KOPT-K1 (cell line): ENCODE measurements around the gene CAMSAP2.
"Not testable (repeated sequence)": the region's sequence is repeated elsewhere in the genome, so short reads cannot be mapped to it uniquely, and the experiment has no call there.

Source experiments
- H3K27ac ChIP-seq: fragments of 200-600 bp; sonication (generic); 2 replicates; pipeline ENCODE4 v1.5.1; 2016; ENCODE audit warnings: antibody characterized with exemption, mild to moderate bottlenecking, low read depth, low read length; ENCODE audit not compliant: poor library complexity, severe bottlenecking
- H3K36me3 ChIP-seq: fragments of 200-600 bp; sonication (generic); 2 replicates; pipeline ENCODE4 v1.5.1; 2017; ENCODE audit warnings: antibody characterized with exemption, mild to moderate bottlenecking, low read length, moderate library complexity; ENCODE audit not compliant: insufficient read depth
- H3K9me3 ChIP-seq: fragments of 200-600 bp; sonication (generic); 2 replicates; pipeline ENCODE4 v1.5.1; 2017; ENCODE audit warnings: antibody characterized with exemption, low read length, mild to moderate bottlenecking; ENCODE audit not compliant: insufficient read depth, poor library complexity, severe bottlenecking

The CAMSAP2 gene

DNA sequence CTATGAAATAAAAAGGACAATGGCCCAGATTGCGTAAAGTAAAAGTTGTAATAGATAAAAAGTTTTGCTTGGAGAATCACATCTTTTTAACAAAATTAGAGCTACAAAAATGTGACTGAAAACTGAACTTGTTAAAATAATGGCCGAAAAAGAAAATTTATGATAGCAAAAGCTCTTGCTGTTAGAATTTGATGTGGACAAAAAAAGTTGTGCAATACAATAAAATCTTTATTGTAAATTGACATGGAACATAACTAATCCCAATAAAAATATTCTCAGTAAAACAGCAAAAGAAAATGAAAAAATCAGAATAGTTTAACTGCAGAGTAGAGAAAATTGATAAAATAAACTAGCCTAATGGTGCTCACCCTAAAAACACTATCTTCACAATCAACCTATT is 11.4 kb upstream of the CAMSAP2 start:
- Histone ChIP-seq H3K27ac (no peak overlapping the region), H3K9me3 (no peaks in the 10 kb centered on the region), H3K36me3 (no peaks in the 10 kb centered on the region)

DNA sequence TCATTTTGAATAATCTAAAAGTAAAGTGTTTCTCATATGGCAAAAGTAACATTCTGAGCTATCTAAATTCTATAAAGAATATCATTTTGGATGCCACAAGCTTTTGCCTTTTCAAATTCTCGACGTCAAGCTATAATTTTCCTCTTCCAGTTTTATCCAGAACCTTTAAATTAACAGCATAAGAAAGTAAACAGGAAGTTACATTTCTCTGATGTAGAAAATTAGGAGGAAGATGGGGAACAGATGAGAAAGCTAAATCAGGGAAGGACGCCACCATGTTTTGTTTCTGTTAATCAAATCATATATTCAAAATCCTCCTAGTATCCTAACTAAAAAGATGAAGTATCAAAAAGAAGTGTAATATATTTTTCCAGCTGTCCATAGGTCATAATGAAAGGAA is 8.8 kb upstream of the CAMSAP2 start:
- no peak overlapping the region for H3K27ac ChIP-seq
- no peaks in the 10 kb centered on the region for H3K36me3 ChIP-seq
- H3K9me3 ChIP-seq: no peaks in the 10 kb centered on the region

DNA sequence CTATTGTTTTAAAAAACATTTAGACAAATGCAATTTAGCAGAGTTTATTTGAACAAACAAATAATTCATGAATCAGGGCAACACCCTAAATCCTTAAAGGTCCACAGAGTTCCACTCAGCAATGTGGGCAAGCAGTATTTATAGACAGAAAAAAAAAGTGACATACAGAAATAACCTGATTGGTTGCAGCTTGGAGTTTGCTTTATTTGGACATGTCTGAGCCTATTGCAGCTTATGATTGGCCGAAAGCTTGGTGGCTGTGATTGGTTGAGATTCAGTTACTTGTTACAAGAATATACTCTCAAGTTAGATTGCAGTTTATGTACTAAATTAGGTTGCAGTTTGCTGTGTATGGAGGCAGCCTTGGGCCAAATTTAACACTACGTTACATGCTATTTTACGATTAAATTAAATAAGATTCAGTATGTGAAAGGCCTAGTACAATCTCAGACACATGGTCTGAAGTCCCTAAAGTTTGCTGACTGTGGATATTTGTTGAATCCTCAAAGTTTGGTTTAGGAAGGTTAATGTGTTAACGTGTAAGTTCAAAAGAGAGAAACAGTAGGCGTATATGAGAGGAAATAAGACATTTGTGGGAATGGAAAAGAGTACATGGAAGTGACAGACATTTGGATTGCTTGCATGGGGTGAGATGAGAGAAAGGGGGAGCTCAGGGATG is 6.9 kb upstream of the CAMSAP2 start:
- no peaks in the 10 kb centered on the region for H3K36me3 ChIP-seq
- H3K9me3 ChIP-seq: no peaks in the 10 kb centered on the region
- H3K27ac ChIP-seq: no peak overlapping the region

DNA sequence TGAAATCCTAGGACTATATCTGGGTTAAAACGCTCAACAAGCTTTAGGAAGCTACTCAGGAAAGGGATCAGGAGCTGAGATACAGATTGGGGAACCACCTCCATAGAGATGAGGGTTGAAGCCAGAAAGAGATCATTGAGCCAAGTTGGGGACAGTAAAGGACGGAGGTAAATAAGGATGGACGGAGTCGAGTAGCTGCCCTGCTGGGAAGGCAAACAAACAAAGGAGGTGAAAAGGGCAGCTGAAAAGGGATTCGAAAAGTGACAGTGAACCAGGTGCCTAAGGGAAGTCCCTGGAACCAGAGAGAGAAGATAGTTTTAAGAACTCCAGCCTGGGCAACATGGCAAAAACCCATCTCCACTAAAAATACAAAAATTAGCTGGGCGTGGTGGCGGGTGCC is 6.3 kb upstream of the CAMSAP2 start:
- no peaks in the 10 kb centered on the region for H3K36me3 ChIP-seq
- H3K27ac ChIP-seq: no peak overlapping the region
- no peaks in the 10 kb centered on the region for H3K9me3 ChIP-seq

DNA sequence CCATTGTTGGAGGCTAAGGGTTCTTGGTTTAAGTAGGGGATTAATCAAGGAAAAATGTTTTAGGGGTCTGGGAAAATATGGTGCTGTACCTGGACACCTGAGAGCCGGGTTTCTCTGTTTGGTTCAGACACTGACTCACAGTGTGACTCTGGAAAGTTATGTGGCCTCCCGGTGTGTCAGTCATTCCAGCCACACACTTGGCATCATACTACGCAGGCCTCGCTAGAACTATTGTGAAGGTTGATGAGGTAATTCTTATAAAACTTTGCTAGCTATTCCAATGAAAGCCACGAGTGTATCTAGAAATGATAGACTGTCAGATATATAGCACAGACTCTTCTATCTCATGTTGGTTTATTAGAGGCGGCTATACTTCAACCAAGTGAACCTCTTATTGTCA is 4.8 kb upstream of the CAMSAP2 start:
- Histone ChIP-seq H3K36me3 (no peaks in the 10 kb centered on the region), H3K9me3 (no peaks in the 10 kb centered on the region), H3K27ac (no peak overlapping the region)

DNA sequence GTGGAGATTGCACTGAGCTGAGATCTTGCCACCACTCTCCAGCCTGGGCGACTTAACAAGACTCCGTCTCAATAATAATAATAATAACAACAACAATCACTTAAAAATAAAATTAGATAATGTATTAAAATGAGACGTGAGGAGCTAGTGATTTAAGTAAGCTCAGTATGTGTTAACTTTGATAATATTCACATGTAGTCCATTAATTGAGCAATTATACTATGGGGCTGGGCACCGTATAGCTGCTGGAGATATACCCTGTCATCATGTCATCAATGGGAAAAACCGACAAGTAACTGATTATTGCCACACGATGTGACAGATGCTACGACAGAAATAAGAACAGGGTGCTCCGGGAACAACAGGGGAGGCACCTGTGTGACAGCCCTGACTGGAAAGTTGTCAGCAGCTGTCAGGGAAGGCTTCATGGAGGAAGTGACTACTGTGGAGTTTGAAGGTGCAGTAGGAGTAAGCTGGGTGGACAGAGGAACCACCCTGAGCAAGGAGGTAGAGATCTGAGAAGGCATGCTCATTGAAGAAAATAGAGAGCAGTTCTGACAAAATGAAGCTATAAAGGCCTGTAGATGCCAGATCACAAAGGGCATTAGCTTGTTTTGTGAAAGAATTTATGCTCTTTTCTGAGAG is 924 bp upstream of the CAMSAP2 start:
- Histone ChIP-seq H3K36me3 (no peaks in the 10 kb centered on the region), H3K9me3 (no peaks in the 10 kb centered on the region), H3K27ac (no peak overlapping the region)

DNA sequence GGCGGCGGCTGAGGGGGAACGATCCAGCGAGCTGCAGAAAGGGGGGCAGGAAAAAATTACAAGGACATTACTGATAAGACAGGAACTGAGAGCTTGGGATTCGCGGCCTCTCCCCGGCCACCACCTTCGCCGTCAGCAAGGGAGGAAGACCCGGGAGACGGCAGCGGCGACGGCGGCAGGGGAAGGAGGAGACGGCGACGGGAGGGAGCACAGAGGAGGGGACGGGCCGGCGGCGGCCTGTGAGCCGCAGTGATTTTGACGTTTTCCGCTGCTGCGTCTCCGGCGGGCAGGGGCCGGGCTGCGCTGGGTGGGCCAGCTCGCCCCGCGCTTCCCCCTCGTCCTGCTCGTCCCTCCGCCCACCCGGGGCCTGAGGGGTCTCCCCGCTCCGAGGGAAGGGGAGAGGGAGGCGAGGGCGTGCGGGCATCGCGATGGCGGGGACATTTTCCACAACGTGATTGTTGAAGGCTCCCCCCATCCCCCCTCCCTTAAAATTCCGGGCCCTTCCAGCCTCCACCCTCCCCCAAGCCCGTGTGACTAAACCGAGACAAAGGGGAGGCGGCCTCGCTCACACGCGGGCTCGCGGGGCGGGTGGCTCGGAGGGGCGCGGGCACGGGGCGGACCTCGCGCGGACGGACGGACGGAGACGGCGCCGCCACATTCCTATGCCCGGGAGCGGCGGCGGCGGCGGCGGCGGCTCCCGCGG is 407 bp downstream of the CAMSAP2 start:
- H3K36me3 ChIP-seq: no peaks in the 10 kb centered on the region
- no peak overlapping the region for H3K27ac ChIP-seq
- no peaks in the 10 kb centered on the region for H3K9me3 ChIP-seq

DNA sequence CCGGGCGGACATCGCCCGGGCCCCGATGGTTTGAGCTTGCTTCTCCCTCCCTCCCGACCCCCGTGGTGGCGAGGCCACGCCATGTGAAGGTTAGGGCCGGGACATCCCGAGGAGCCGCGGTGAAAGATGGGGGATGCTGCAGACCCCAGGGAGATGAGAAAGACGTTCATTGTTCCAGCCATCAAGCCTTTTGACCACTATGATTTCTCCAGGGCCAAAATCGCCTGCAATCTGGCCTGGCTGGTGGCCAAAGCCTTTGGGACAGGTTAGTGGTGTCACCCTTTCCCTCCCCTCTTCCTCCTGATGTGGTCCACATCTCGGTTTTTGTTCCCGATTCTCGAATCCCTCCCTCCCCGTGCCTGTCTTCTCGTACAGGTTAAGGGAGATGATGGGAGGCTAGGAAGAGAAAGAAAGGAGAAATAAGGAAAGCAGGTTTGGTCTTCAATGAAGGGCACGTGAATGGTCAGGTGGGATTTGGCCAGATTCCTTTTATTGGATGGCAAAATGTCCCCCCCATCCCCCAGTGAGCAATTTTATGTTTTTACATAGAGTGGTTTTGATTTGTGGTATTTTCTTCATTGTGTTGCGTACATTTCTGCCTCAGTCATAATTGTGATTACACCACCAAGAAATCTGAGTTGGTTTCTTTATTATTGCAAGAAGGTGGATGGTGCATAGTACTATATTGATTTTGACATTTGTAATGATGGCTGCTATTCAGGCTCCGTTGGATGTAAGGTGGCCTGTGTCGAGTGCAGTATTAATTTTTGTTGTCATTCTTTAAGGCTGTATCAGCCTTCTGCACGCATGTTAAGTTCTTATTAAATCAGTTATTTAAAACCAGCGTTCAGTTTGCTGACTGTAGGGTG is 1.2 kb downstream of the CAMSAP2 start:
- Histone ChIP-seq H3K9me3 (no peaks in the 10 kb centered on the region), H3K36me3 (no peaks in the 10 kb centered on the region), H3K27ac (no peak overlapping the region)

DNA sequence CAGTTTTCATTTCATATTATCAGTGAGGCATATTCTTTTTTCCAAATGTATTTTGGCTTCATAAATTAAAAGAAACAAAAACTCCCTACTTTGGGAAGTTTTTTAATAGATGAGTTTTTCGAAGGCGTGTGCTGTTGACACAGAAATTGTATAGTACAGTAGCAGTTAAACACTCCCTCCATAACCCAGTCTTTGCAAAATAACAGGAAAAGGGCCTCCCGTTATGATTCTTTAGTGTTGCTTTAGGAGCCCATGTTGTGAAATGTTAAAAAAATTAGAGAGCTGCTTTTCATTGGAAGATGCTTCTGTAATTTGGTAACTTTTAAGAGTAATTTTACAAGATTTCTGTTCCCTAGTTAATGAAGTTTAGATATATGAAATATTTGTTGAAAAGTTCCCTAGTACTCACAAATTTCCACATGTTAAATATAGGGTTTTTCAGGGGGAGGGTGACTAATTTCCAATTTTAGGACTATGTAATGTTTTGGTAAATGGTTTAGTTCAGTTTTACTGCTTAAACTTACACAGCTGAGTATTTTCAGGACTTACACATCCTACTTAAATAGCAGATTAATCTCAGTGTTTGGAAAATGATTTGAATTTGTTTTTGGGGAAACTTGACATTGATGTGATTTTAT is 2.0 kb downstream of the CAMSAP2 start:
- no peak overlapping the region for H3K27ac ChIP-seq

DNA sequence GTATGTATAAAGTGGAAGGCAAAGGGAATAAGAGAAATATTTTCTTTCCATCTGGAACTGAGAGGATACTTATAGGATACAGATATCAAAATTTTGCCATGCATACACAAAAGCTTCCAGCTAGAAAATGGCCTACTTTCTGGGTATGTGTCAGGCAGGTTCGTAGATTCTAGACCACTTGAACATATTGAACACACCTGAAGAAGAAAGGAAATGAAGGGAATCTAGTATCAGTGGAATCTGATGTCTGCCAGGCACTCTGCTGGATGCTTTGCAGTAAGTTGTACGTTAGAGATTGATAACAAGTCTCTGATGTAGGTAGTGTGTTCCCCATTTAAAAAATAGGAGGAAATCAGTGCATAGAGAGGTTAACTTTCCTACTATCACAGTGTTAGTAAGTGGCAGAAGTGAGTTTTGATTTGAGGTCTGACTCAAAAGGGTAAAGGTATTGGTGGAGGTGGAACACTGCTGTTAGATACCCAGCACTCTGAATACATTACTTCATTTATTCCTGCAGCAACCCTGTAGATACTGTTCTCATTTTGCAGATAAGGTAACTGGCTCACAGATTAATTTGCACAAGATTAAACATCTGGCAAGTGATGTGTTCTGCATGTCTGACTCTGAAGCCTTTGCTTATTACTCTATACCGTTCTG is 3.0 kb downstream of the CAMSAP2 start:
- H3K27ac ChIP-seq: no peak overlapping the region

More for the DNA sequence above, 2.0 kb downstream of the CAMSAP2 start:
- Histone ChIP-seq H3K9me3 (no peaks in the 10 kb centered on the region), H3K36me3 (no peaks in the 10 kb centered on the region)

DNA sequence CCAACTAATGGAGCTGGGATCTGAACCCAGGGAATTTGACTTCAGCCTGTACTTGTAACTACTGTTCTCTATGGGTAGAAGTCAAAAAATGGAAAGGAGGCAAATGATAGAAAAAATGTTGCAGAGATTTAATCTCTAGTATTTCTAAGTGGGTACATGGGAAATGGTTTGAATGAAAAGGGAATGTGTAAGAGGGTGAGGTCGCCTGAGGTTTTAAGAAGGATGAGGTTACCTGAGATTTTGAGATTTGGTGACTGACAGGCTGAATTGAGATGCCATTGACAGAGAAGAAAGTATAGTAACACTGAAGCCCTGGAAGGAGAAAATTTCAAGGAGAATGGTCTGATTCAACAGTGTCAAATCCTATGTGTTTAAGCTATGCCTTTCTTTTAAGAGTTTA is 5.5 kb downstream of the CAMSAP2 start:
- Histone ChIP-seq H3K9me3 (no peaks in the 10 kb centered on the region), H3K36me3 (no peaks in the 10 kb centered on the region), H3K27ac (no peak overlapping the region)

More for the DNA sequence above, 3.0 kb downstream of the CAMSAP2 start:
- no peaks in the 10 kb centered on the region for H3K36me3 ChIP-seq
- no peaks in the 10 kb centered on the region for H3K9me3 ChIP-seq

DNA sequence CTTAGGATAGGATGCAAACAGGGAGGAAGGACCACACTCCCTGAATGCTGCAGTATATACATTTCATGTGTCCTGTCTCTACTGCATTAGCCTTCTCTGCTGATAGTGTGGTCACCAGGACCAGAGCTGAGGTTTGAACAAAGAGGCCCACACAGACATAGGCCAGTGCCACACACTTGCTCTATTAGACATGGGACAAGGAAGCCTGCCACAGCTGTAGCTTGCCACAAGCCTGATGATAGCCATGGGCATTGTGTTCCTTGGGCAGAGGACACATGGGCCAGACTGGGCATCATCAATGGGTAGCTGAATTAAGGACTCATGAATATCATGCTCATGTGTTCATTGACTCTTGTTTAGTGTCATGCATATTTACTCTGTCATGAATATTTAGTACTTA is 10.4 kb downstream of the CAMSAP2 start:
- no peak overlapping the region for H3K27ac ChIP-seq
- no peaks in the 10 kb centered on the region for H3K36me3 ChIP-seq
- H3K9me3 ChIP-seq: no peaks in the 10 kb centered on the region

DNA sequence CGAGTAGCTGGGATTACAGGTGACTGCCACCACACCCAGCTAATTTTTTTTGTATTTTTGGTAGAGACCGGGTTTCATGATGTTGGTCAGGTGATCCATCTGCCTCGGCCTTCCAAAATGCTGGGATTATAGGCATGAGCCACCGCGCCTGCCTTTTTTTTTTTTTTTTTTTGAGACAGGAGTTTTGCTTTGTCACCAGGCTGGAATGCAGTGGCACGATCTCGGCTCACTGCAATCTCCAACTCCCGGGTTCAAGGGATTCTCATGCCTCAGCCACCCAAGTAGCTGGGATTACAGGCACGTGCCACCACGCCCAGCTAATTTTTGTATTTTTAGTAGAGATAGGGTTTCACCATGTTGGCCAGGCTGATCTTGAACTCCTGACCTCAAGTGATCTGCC is 12.1 kb downstream of the CAMSAP2 start:
- not testable (repeated sequence) for H3K9me3 ChIP-seq, H3K27ac ChIP-seq, H3K36me3 ChIP-seq

DNA sequence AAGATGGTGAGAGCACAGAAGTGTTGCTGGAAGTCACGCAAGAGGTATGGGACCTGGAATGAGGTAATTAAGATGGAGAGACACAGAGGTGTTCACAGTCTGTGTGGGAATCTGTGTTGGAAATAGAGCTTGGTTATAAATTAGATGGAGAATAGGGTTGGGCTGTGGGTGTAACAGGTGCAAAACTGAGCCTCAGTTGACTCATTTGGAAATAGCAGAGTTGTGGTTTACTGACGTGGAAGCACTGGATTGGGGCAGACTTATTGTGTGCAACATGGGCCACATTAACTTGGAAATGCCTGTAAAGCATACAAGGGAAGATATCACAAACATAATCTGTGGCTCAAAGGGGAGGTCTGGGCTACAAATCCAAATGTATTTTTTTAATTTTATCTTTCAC is 13.0 kb downstream of the CAMSAP2 start:
- Histone ChIP-seq H3K36me3 (no peaks in the 10 kb centered on the region), H3K27ac (no peak overlapping the region), H3K9me3 (no peaks in the 10 kb centered on the region)
